Psoas muscle (tissue), 8 donors: Measurements from ENCODE around the gene HPS3. TPM values are rescaled to one million over a fixed set of nuclear protein-coding genes. Genes with fewer than 3 reads are reported as not detected.
A peak's percentile ranks its signal among the peaks of the same experiment; 100 is the strongest.

Experiments
- ATAC-seq, 4 donors: fragments of 200-7000 bp; cut with Tn5 transposase; one replicate each; pipeline ENCODE4 v1.9.1; 2020; ENCODE audit warnings: moderate library complexity in 3 of 4, mild to moderate bottlenecking in 2 of 4
- DNase-seq, 2 donors: peaks; one replicate each; pipeline ENCODE4 v3.0.0-alpha.2; 2020
- H3K27ac ChIP-seq: fragments of 200-600 bp; one replicate; pipeline ENCODE4 v1.8.0; 2022
- H3K27me3 ChIP-seq, 3 donors: fragments of 200-600 bp in 1 of 3; one replicate each; pipeline versions ENCODE4 v1.6.1 to v1.8.0; 2013 to 2022; ENCODE audit warnings: low read length in 2 of 3, mild to moderate bottlenecking in 2 of 3, moderate library complexity in 1 of 3; ENCODE audit not compliant: insufficient read depth in 3 of 3
- H3K36me3 ChIP-seq, 2 donors: fragments of 200-600 bp in 1 of 2; one replicate each; pipeline versions ENCODE4 v1.6.1 to v1.8.0; 2013 to 2022; ENCODE audit warnings: low read depth in 1 of 2, mild to moderate bottlenecking in 1 of 2, moderate library complexity in 1 of 2; ENCODE audit not compliant: insufficient read depth in 1 of 2
- H3K4me1 ChIP-seq: fragments of 200-600 bp; one replicate; pipeline ENCODE4 v1.8.0; 2022
- H3K4me3 ChIP-seq: fragments of 200-600 bp; one replicate; pipeline ENCODE4 v1.8.0; 2022; ENCODE audit warnings: mild to moderate bottlenecking
- H3K9me3 ChIP-seq: fragments of 200-600 bp; one replicate; pipeline ENCODE4 v1.8.0; 2022
- CTCF ChIP-seq: fragments of 200-600 bp; IDR thresholded peaks from one replicate; pipeline ENCODE4 v1.8.0; 2022; ENCODE audit warnings: antibody characterized with exemption
- WGBS, 3 donors: extraction: QIAGEN DNeasy Blood & Tissue Kit; methylation state at CpG; one replicate each; pipeline versions ENCODE4 v1.1.6 to v1.1.7; 2013; 5-methylcytosine and 5-hydroxymethylcytosine counted together
- intact Hi-C, 2 donors: fragments of 100-400 bp; cut with DNase I; formaldehyde crosslinking; loops; one replicate each; pipeline versions ENCODE4 v1.11.0 to v1.14.2; 2022
- polyA plus RNA-seq, 3 donors: library from polyadenylated mRNA; stranded (reverse); fragments of 200-250 nt; gene quantifications; one replicate each; pipeline ENCODE4 v1.2.3, GENCODE V29; 2013
- total RNA-seq, 4 donors: library from RNA; stranded (reverse); fragmentation: NEBNext Ultra II Directional in 2 of 4; extraction: Animal tissue kit (Norgen Biotek cat#: 25700) in 2 of 4; gene quantifications; one replicate each; pipeline versions ENCODE4 v1.2.1 to v1.2.4, GENCODE V29; 2021 to 2023
- donor health status: healthy with polysubstance abuse.
- donor health status: DM: no; HTN: no; CAD: no; lungs with moderate emphysema.
- donor health status: Bipolar disorder and iron deficiency.
- donor health status: healthy.
- donor health status: DM: yes; HTN: yes; CAD: no.
- donor health status: DM: no; HTN: no; CAD: no.
- donor health status: DM: no; HTN: no; CAD: no.
- donor health status: DM: yes; HTN: yes; CAD: no.

HPS3 gene
- total and polyA plus RNA-seq, 7 donors: 2.2 to 7.3 (median 3.5) TPM

GRCh38 chr3:149085828-149086231 lies 43.6 kb upstream of the HPS3 start:
- no peaks in the 10 kb centered on the region for H3K27me3 ChIP-seq
- H3K4me1 ChIP-seq: peaks cover 7% of the 10 kb centered on the region
- peaks cover 0 to 10% of the 10 kb centered on the region in 2 donors for H3K36me3 ChIP-seq
- H3K9me3 ChIP-seq: no peaks in the 10 kb centered on the region
- intact Hi-C loops: loop anchor here in 1 of 2 donors (2.0 to 10.0 kb wide), 2 partner anchors 43 to 111 kb away; partner anchors contain the start of gene HPS3
- ATAC-seq: peak; percentile 35 to 69 (median 43)
- no peak for TF ChIP-seq CTCF
- peak overlapping the region; percentile 80 for H3K4me3 ChIP-seq
- peak overlapping the region; percentile 56 for H3K27ac ChIP-seq
- whole genome bisulfite sequencing, 3 donors: 0 to 1% (median 0%) methylated on average over 21 of the region's 21 CpGs
- DNase-seq: no peak

DNA sequence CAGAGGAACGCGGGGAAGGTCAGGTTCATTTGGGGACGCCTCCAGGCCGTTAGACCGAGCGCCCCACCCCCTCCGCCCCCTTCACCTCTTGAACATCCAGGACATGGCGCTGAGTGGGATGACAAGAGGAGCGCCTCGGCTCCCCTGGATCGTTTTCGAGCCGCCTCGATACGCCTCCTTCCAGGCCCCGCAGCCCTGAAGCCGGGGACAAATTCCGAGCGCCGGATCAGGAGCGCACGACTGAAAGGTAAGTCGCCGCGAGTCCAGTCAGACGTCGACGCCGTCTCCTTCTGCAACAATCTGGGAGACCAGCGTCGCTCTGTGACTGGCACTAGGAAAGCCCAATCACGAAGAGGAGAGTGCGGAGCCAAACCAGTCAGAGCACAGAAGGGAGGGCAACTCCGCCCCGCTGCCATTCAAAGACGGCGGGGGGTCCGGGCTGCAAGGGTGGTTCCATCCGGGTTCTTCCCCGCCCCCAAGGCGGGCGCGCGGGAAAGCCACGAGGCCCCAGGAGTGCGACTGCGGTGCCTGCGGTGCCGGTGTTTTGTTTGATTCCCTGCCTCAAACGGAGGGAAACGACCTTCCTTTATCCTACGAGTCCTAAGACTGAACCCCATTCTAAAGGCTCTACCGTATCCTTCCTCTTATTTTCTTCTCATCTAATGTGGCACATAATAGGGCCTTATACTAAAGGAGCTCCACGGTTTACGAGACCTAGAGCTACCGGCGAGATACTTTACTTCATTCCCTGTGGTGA lies 43.0 kb upstream of the HPS3 start, which contains the start of gene HLTF:
Gene HLTF (minus strand): TSS at position 302 of the 757 bp plus-strand sequence. CDS start 197 bp downstream, at position 105.
- Histone ChIP-seq H3K27ac (peak within 1 kb of the TSS; percentile 56), H3K36me3 (peaks cover 0 to 10% of the 10 kb centered on the region in 2 donors), H3K4me3 (peak within 1 kb of the TSS; percentile 80), H3K9me3 (no peaks in the 10 kb centered on the region), H3K27me3 (no peaks in the 10 kb centered on the region), H3K4me1 (peaks cover 7% of the 10 kb centered on the region)
- 6 to 8% (median 8%) methylated on average over 56 to 57 of the region's 57 CpGs for WGBS, 3 donors
- intact Hi-C loops: loop anchor here in 1 of 2 donors (2.0 to 10.0 kb wide), 2 partner anchors 42 to 112 kb away; partner anchors contain the start of gene HPS3
- TF ChIP-seq CTCF: no peak
- ATAC-seq (peak; percentile 99 to 100 (median 99)), DNase-seq (peak; percentile 94)

- 98 to 99% (median 99%) methylated on average over 15 of the region's 15 CpGs for WGBS, 3 donors
- TF ChIP-seq CTCF: no peak
- no peaks in the 10 kb centered on the region for H3K27me3 ChIP-seq
- ATAC-seq (no peak), DNase-seq (no peak)
- peaks cover 7% of the 10 kb centered on the region for H3K4me1 ChIP-seq
- H3K4me3 ChIP-seq: no peak overlapping the region
- peaks cover 0 to 10% of the 10 kb centered on the region in 2 donors for H3K36me3 ChIP-seq
- intact Hi-C loops: loop anchor here in 1 of 2 donors (2.0 to 10.0 kb wide), 2 partner anchors 42 to 112 kb away; partner anchors contain the start of gene HPS3
- H3K9me3 ChIP-seq: no peaks in the 10 kb centered on the region
- no peak overlapping the region for H3K27ac ChIP-seq
Measured at GRCh38 chr3:149087208-149087607, 42.2 kb upstream of the HPS3 start.

GRCh38 chr3:149089395-149089794 lies 40.0 kb upstream of the HPS3 start:
- no peak for TF ChIP-seq CTCF
- WGBS, 3 donors: 64 to 70% (median 68%) methylated on average over 3 of the region's 3 CpGs
- intact Hi-C loops: loop anchor here in 1 of 2 donors (10.0 kb wide), 1 partner anchor 115 kb away; no protein-coding TSS in a partner anchor
- no peak for DNase-seq
- peaks cover 7% of the 10 kb centered on the region for H3K4me1 ChIP-seq
- no peak overlapping the region for H3K27ac ChIP-seq
- no peaks in the 10 kb centered on the region for H3K9me3 ChIP-seq
- no peak for ATAC-seq
- H3K36me3 ChIP-seq: no peaks in the 10 kb centered on the region
- H3K4me3 ChIP-seq: no peak overlapping the region
- no peaks in the 10 kb centered on the region for H3K27me3 ChIP-seq
